Sigmoid colon (tissue), 4 donors: ENCODE measurements around the gene RTN4.

ENCODE experiments used
- CTCF ChIP-seq, 4 experiments: fragments of 450-650 bp in 3 of 4; fragments of 200-600 bp in 1 of 4; IDR thresholded peaks; one replicate each; pipeline ENCODE4 v1.5.1; 2016 to 2019; ENCODE audit warnings: antibody characterized with exemption in 4 of 4, mild to moderate bottlenecking in 3 of 4, moderate library complexity in 2 of 4
- EP300 ChIP-seq, 4 donors: sonication (generic); formaldehyde crosslinking; IDR thresholded peaks; one replicate each; pipeline ENCODE4 v1.6.1; 2017; ENCODE audit warnings: antibody characterized with exemption in 4 of 4
- POLR2A ChIP-seq, 2 donors: fragments of 450-650 bp; IDR thresholded peaks; one replicate each; pipeline ENCODE4 v1.6.1; 2016; ENCODE audit warnings: antibody characterized with exemption in 2 of 2, mild to moderate bottlenecking in 2 of 2, moderate library complexity in 2 of 2

- TF ChIP-seq POLR2A (IDR thresholded peaks at IDR 0.05), result no peak
- TF ChIP-seq CTCF (IDR thresholded peaks at IDR 0.05), result no peak
- TF ChIP-seq EP300 (IDR thresholded peaks at IDR 0.05), result no peak
Measured at GRCh38 chr2:55022476-55022875, 27.8 kb downstream of the RTN4 start.
